Testis (tissue), 3 donors: Measurements from ENCODE around the gene P4HTM. TPM values are rescaled to one million over a fixed set of nuclear protein-coding genes. Genes with fewer than 3 reads are reported as not detected.
A peak's percentile ranks its signal among the peaks of the same experiment; 100 is the strongest.

Experiments
- DNase-seq: peaks from one replicate; pipeline ENCODE4 v3.0.0-alpha.2; 2019
- H3K27ac ChIP-seq, 2 donors: fragments of 200-600 bp; sonication (generic); one replicate each; pipeline ENCODE4 v1.5.1; 2019
- H3K27me3 ChIP-seq: fragments of 200-600 bp; sonication (generic); one replicate; pipeline ENCODE4 v1.5.1; 2019
- H3K36me3 ChIP-seq: fragments of 200-600 bp; sonication (generic); one replicate; pipeline ENCODE4 v1.5.1; 2017; ENCODE audit warnings: low read depth; ENCODE audit errors: missing control alignments
- H3K4me1 ChIP-seq: fragments of 200-600 bp; sonication (generic); one replicate; pipeline ENCODE4 v1.5.1; 2019
- H3K4me3 ChIP-seq, 2 donors: fragments of 200-600 bp; sonication (generic); one replicate each; pipeline ENCODE4 v1.5.1; 2017 to 2019
- H3K9me3 ChIP-seq: fragments of 200-600 bp; sonication (generic); one replicate; pipeline ENCODE4 v1.5.1; 2017
- POLR2A ChIP-seq: fragments of 450-650 bp; IDR thresholded peaks from one replicate; pipeline ENCODE4 v1.6.1; 2017; ENCODE audit warnings: antibody characterized with exemption, mild to moderate bottlenecking, moderate library complexity
- WGBS, 2 donors: methylation state at CpG; one replicate each; pipeline ENCODE4 v1.1.5; 2018; 5-methylcytosine and 5-hydroxymethylcytosine counted together
- intact Hi-C: fragments of 100-400 bp; cut with DNase I; formaldehyde crosslinking; loops from one replicate; pipeline ENCODE4 v1.15.1; 2023; ENCODE audit warnings: low total_unique reads
- polyA plus RNA-seq: library from polyadenylated mRNA; stranded (reverse); fragments of 350-450 nt; fragmentation: Illumina TruSeq; extraction: RNeasy Lipid Tissue Mini Kit (QIAGEN cat#74804); gene quantifications from one replicate; pipeline ENCODE4 v1.2.3, GENCODE V29; 2014; ENCODE audit warnings: low read depth, low replicate concordance; ENCODE audit not compliant: insufficient read depth
- total RNA-seq, 2 donors: library from RNA; depleted of rRNA; stranded (reverse); fragments of >200 nt; gene quantifications; one replicate each; pipeline ENCODE4 v1.2.3, GENCODE V29; 2016
- TF ChIP-seq, protein P1 (sequence below), 3 experiments: fragments of 450-650 bp in 2 of 3; fragments of 200-600 bp in 1 of 3; sonication (generic) in 1 of 3; IDR thresholded peaks; one replicate each; pipeline ENCODE4 v1.5.1; 2016 to 2019; ENCODE audit warnings: antibody characterized with exemption in 3 of 3, mild to moderate bottlenecking in 2 of 3, moderate library complexity in 1 of 3

Gene P4HTM
- total and polyA plus RNA-seq, 3 donors from 2014 or later, result 52.3 to 122 (median 107) TPM

DNA sequence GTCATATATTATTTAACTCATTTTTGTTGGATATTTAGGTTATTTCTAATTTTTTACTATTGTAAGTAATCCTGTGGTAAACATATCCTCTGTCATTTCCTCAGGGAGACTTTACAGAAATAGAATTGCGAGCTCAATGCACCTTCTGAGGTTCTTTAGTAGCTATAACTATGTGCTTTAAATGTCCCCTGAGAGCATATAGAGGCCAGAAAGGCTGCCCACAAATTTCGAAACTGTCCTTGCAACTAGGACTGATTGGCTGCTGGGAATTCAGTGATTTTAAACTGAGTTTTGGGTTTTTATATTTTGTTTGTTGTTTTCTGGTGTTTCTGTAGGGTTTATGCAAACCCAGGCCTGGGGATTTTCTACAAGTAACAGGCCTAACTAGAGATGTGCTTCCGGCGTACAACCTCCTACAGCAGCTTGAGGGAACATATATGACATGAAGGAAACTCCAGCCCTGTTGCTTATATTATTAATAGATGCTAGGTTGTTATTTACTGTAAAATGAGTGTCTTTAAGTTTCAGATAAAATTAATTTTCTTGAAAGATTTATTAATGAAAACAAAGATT lies 29.1 kb upstream of the P4HTM start:
- no peak for TF ChIP-seq POLR2A
- TF ChIP-seq, protein P1, sequence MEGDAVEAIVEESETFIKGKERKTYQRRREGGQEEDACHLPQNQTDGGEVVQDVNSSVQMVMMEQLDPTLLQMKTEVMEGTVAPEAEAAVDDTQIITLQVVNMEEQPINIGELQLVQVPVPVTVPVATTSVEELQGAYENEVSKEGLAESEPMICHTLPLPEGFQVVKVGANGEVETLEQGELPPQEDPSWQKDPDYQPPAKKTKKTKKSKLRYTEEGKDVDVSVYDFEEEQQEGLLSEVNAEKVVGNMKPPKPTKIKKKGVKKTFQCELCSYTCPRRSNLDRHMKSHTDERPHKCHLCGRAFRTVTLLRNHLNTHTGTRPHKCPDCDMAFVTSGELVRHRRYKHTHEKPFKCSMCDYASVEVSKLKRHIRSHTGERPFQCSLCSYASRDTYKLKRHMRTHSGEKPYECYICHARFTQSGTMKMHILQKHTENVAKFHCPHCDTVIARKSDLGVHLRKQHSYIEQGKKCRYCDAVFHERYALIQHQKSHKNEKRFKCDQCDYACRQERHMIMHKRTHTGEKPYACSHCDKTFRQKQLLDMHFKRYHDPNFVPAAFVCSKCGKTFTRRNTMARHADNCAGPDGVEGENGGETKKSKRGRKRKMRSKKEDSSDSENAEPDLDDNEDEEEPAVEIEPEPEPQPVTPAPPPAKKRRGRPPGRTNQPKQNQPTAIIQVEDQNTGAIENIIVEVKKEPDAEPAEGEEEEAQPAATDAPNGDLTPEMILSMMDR (IDR thresholded peaks at IDR 0.05), result no peak
- intact Hi-C loops, result no loop called here
- H3K36me3 ChIP-seq, result no peaks in the 10 kb centered on the region
- H3K27me3 ChIP-seq, result no peaks in the 10 kb centered on the region
- H3K4me3 ChIP-seq, result no peak overlapping the region
- peaks cover 7% of the 10 kb centered on the region for H3K4me1 ChIP-seq
- no peaks in the 10 kb centered on the region for H3K9me3 ChIP-seq
- no peak for DNase-seq
- WGBS, 2 donors, result 81 to 82% methylated on average over 4 of the region's 4 CpGs
- H3K27ac ChIP-seq, result no peak overlapping the region

DNA sequence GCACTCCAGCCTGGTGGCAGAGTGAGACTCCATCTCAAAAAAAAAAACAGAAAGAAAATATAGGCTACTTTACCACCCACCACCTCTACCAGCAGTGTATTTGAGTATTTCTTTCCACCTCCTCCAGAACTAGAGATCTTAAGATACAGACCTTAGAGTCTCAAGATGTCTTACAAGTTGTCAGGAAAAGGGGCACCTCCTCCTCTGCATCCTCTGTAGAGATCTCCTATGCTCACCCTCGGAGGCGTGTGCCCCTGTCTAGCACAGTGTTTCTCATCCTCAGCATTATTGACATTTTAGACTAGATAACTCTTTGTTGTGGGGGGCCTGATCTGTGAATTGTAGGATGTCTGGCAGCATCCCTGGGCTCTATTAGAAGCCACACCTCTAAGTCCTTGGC lies 27.7 kb upstream of the P4HTM start:
- TF ChIP-seq, protein P1 (IDR thresholded peaks at IDR 0.05), result no peak
- TF ChIP-seq POLR2A, result no peak
- Histone ChIP-seq H3K4me1 (peaks cover 20% of the 10 kb centered on the region), H3K4me3 (no peak overlapping the region), H3K27me3 (no peaks in the 10 kb centered on the region), H3K27ac (no peak overlapping the region), H3K36me3 (no peaks in the 10 kb centered on the region), H3K9me3 (no peaks in the 10 kb centered on the region)
- intact Hi-C loops, result no loop called here
- 80 to 86% methylated on average over 2 of the region's 2 CpGs for WGBS, 2 donors
- no peak for DNase-seq

DNA sequence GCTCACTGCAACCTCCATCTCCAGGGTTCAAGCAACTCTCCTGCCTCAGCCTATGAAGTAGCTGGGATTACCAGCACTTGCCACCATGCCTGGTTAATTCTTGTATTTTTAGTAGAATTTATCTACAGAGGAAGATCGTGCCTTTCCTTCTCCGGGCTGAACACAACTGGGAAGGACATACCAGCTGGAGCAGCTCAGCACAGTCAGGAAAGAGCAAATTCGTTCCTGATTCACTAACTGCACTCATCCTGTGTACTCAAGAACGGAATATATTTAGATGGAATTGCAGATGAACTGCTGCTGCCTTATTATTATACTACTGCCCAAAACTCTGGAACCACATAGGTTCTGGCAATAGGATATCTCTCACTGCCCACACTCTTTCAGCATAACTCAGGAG lies 27.1 kb upstream of the P4HTM start:
- no peak for DNase-seq
- WGBS, 2 donors, result 65 to 78% methylated on average over 4 of the region's 4 CpGs
- TF ChIP-seq, protein P1 (IDR thresholded peaks at IDR 0.05), result no peak
- TF ChIP-seq POLR2A, result no peak
- Histone ChIP-seq H3K36me3 (no peaks in the 10 kb centered on the region), H3K27ac (no peak overlapping the region), H3K4me3 (no peak overlapping the region), H3K9me3 (no peaks in the 10 kb centered on the region), H3K4me1 (peaks cover 24% of the 10 kb centered on the region), H3K27me3 (no peaks in the 10 kb centered on the region)
- intact Hi-C loops, result no loop called here

DNA sequence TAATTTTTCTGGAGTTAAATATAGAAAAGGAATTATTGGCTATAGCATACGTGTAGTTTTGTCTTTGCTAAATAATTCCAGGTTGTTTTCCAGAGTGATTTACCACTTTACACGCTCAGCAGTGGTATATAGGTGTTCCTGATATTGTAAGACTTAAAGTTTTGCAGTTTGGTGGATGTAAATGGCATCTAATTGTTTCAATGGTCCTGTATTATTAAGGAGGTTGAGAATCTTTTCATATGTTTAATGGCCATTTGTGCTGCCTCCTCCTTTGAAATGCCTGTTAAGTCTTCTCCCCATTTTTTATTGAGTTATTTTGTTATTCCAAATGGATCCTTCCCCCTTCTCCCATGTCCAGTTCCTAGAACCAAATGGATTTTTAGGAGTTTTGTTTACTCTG lies 26.4 kb upstream of the P4HTM start:
- Histone ChIP-seq H3K27me3 (no peaks in the 10 kb centered on the region), H3K9me3 (no peaks in the 10 kb centered on the region), H3K4me1 (peaks cover 24% of the 10 kb centered on the region), H3K4me3 (no peak overlapping the region), H3K27ac (no peak overlapping the region), H3K36me3 (no peaks in the 10 kb centered on the region)
- WGBS, 2 donors, result 84 to 87% methylated on average over 2 of the region's 2 CpGs
- TF ChIP-seq, protein P1 (IDR thresholded peaks at IDR 0.05), result no peak
- no peak for TF ChIP-seq POLR2A
- intact Hi-C loops, result no loop called here
- no peak for DNase-seq

DNA sequence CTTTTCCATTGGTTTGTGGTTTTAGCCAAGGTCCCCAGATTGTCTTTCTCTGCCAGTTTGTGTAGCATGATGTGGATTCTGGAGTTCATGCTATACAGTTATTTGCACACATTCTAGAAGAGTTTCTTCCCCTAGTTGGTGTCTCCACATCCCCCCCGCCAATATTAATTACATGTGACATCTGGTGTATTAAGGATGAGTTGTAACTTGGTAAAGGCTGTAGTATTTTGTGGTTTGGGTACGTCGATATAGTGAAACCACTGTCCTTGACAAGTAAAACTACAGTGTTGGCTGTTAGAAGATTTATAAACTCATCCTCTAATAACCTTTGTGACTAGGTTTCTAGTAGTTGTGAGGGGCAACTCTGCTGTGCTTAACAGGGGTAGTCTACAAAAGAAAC lies 23.7 kb upstream of the P4HTM start:
- WGBS, 2 donors, result 46 to 79% methylated on average over 3 of the region's 3 CpGs
- Histone ChIP-seq H3K36me3 (no peaks in the 10 kb centered on the region), H3K27ac (peak overlapping the region; percentile 51 to 64), H3K27me3 (no peaks in the 10 kb centered on the region), H3K4me3 (no peak overlapping the region), H3K4me1 (peaks cover 24% of the 10 kb centered on the region), H3K9me3 (no peaks in the 10 kb centered on the region)
- no peak for TF ChIP-seq POLR2A
- TF ChIP-seq, protein P1 (IDR thresholded peaks at IDR 0.05), result no peak
- DNase-seq, result peak; percentile 7
- intact Hi-C loops, result no loop called here
